ENCODE results near the gene MAPKAP1. TPM values are rescaled to one million over a fixed set of nuclear protein-coding genes. Genes with fewer than 3 reads are reported as not detected.

The MAPKAP1 gene
- total and polyA plus RNA-seq, 2 experiments from 2014 or later: 68.4 to 98.5 TPM

DNA sequence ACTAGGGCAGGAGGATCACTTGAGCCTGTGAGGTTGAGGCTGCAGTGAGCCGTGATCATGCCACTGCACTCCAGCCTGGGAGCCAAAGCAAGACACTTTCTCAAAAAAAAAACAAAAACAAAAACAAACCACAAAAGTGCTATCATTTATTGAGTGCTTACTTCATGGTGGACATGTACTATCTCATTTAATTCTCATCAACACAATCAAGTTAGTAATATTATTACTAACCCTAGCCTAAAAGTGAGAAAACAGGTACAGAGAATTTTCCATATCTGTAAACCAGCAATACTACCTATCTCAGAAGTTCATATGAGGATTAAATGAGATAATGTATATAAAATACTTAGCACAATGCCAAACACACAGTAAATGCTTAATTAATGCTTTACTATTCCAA is 85.8 kb downstream of the MAPKAP1 start:
- Histone ChIP-seq H3F3A (replicated peaks; ENCODE audit: low read depth) (no peaks in the 10 kb centered on the region), H3K4me1 (ENCODE audit: insufficient read depth) (peaks cover 6% of the 10 kb centered on the region), H3K36me3 (ENCODE audit: insufficient read depth) (no peaks in the 10 kb centered on the region), H3K9me2 (ENCODE audit: insufficient read depth) (no peaks in the 10 kb centered on the region), H4K20me1 (replicated peaks; ENCODE audit: insufficient read depth) (0 out of 2 replicates have a peak, but pooled peaks cover 3% of the 10 kb centered on the region), H3K27me3 (ENCODE audit: insufficient read depth) (no peaks in the 10 kb centered on the region), H2AFZ (no peak overlapping the region), H3K79me2 (replicated peaks; ENCODE audit: insufficient read depth) (peaks cover 61% of the 10 kb centered on the region), H3K27ac (ENCODE audit: low read depth) (no peak overlapping the region), H3K4me2 (no peak overlapping the region), H3K4me3 (no peak overlapping the region)
- peaks cover 20% of the 10 kb centered on the region; the same call in 2 of the 3 replicates for H3K9me3 Mint-ChIP-seq
- no peak overlapping the region for H3K4me3 Mint-ChIP-seq
- H3K27me3 Mint-ChIP-seq (ENCODE audit: insufficient read depth, low read depth, poor library complexity): peaks cover 2% of the 10 kb centered on the region
- DNase-seq (ENCODE audit: low spot score) (no peak), ATAC-seq (no peak)
- no peaks in the 10 kb centered on the region; the same call in 1 of the 3 replicates for H3K4me1 Mint-ChIP-seq
- TF ChIP-seq ZNF462 (CRISPR knock-in tag; IDR thresholded peaks at IDR 0.05): no peak
- TF ChIP-seq, protein P1, sequence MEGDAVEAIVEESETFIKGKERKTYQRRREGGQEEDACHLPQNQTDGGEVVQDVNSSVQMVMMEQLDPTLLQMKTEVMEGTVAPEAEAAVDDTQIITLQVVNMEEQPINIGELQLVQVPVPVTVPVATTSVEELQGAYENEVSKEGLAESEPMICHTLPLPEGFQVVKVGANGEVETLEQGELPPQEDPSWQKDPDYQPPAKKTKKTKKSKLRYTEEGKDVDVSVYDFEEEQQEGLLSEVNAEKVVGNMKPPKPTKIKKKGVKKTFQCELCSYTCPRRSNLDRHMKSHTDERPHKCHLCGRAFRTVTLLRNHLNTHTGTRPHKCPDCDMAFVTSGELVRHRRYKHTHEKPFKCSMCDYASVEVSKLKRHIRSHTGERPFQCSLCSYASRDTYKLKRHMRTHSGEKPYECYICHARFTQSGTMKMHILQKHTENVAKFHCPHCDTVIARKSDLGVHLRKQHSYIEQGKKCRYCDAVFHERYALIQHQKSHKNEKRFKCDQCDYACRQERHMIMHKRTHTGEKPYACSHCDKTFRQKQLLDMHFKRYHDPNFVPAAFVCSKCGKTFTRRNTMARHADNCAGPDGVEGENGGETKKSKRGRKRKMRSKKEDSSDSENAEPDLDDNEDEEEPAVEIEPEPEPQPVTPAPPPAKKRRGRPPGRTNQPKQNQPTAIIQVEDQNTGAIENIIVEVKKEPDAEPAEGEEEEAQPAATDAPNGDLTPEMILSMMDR (conservative IDR thresholded peaks at IDR 0.05; ENCODE audit: low read depth in 2 of 2): no peak
- TF ChIP-seq EZH2phosphoT487 (IDR thresholded peaks at IDR 0.05; ENCODE audit: unreplicated experiment): no peak
- TF ChIP-seq EZH2 (IDR thresholded peaks at IDR 0.05; ENCODE audit: low read depth, unreplicated experiment): no peak
- TF ChIP-seq ZNF331 (CRISPR knock-in tag; IDR thresholded peaks at IDR 0.05; ENCODE audit: low read depth): no peak
- no peak for TF ChIP-seq CREB1 (CRISPR knock-in tag; IDR thresholded peaks at IDR 0.05; ENCODE audit: low read depth)
- TF ChIP-seq POLR2AphosphoS5 (IDR thresholded peaks at IDR 0.05; ENCODE audit: low read depth): no peak
- TF ChIP-seq REST (IDR thresholded peaks at IDR 0.05; ENCODE audit: unreplicated experiment): no peak
- no peak for TF ChIP-seq ZNF114 (CRISPR knock-in tag; IDR thresholded peaks at IDR 0.05)
- no peak for TF ChIP-seq ETS1 (IDR thresholded peaks at IDR 0.05)
- TF ChIP-seq NANOG (IDR thresholded peaks at IDR 0.05; ENCODE audit: borderline replicate concordance): no peak
- no peak for TF ChIP-seq JUNB (IDR thresholded peaks at IDR 0.05; ENCODE audit: unreplicated experiment)
- TF ChIP-seq STAT1 (IDR thresholded peaks at IDR 0.05; ENCODE audit: unreplicated experiment): no peak
- no peak overlapping the region for H3K27ac Mint-ChIP-seq
- peaks cover 19% of the 10 kb centered on the region for H3K36me3 Mint-ChIP-seq (ENCODE audit: low read depth)

All from GM23338 (cell line).